Ascending aorta (tissue), 2 donors: ENCODE results near the gene CTSF. TPM values are rescaled to one million over a fixed set of nuclear protein-coding genes. Genes with fewer than 3 reads are reported as not detected.

Source experiments
- DNase-seq, 2 donors: peaks; one replicate each; pipeline ENCODE4 v3.0.0-alpha.2; 2019; ENCODE audit warnings: low spot score in 2 of 2
- H3K27ac ChIP-seq, 2 donors: fragments of 200-600 bp; sonication (generic); one replicate each; pipeline ENCODE4 v1.5.1; 2016 to 2017; ENCODE audit warnings: mild to moderate bottlenecking in 1 of 2
- H3K27me3 ChIP-seq: fragments of 200-600 bp; sonication (generic); one replicate; pipeline ENCODE4 v1.5.1; 2017
- H3K36me3 ChIP-seq, 2 donors: fragments of 200-600 bp; sonication (generic); one replicate each; pipeline ENCODE4 v1.5.1; 2016
- H3K4me1 ChIP-seq, 2 donors: fragments of 200-600 bp; sonication (generic); one replicate each; pipeline ENCODE4 v1.5.1; 2016 to 2017; ENCODE audit warnings: mild to moderate bottlenecking in 1 of 2
- H3K4me3 ChIP-seq, 2 donors: fragments of 200-600 bp; sonication (generic); one replicate each; pipeline ENCODE4 v1.5.1; 2016 to 2017; ENCODE audit warnings: mild to moderate bottlenecking in 1 of 2
- H3K9me3 ChIP-seq, 2 donors: fragments of 200-600 bp; sonication (generic); one replicate each; pipeline ENCODE4 v1.5.1; 2016
- CTCF ChIP-seq, 3 experiments: fragments of 200-600 bp in 2 of 3; fragments of 450-650 bp in 1 of 3; sonication (generic) in 2 of 3; IDR thresholded peaks; one replicate each; pipeline ENCODE4 v1.5.1; 2016 to 2019; ENCODE audit warnings: antibody characterized with exemption in 3 of 3, mild to moderate bottlenecking in 1 of 3, moderate library complexity in 1 of 3
- intact Hi-C: fragments of 100-400 bp; cut with DNase I; formaldehyde crosslinking; loops from one replicate; pipeline ENCODE4 v1.15.1; 2023
- total RNA-seq: library from RNA; depleted of rRNA; stranded (reverse); fragments of >200 nt; gene quantifications from one replicate; pipeline ENCODE4 v1.1.0, GENCODE V29; 2016

The CTSF gene
- total RNA-seq, 1 donor from 2014 or later = 98.8 TPM

- H3K27me3 ChIP-seq = no peaks in the 10 kb centered on the region
- peaks cover 0 to 5% of the 10 kb centered on the region in 2 donors for H3K36me3 ChIP-seq
- no peak for TF ChIP-seq CTCF (IDR thresholded peaks at IDR 0.05)
- no peak overlapping the region for H3K27ac ChIP-seq
- no peaks in the 10 kb centered on the region for H3K9me3 ChIP-seq
- no peak overlapping the region for H3K4me3 ChIP-seq
- intact Hi-C loops = no loop called here
- H3K4me1 ChIP-seq = peaks cover 0 to 5% of the 10 kb centered on the region in 2 donors
- DNase-seq = no peak
Measured at GRCh38 chr11:66562907-66563583, 5.4 kb downstream of the CTSF start.

DNA sequence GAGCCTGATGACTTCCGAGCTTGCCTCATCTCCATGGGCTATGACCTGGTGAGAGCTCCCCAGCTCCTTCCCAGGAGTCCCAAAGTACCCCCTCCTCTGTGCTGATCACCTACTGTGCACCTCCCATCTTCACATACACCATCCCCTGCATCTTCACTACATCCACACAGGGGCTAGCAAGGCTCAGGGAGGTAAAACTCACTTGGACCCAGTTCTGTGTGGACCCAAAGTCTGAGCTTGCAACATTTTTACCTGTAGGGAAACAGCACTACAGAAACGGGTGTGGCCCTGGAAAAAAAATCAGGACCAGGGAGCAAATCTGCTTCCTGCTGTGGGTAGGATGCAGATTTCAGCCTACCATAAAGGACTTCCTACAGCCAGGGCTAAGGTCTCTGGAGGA is 6.1 kb downstream of the CTSF start:
- Histone ChIP-seq H3K9me3 (no peaks in the 10 kb centered on the region), H3K4me3 (no peak overlapping the region), H3K27ac (no peak overlapping the region), H3K36me3 (peaks cover 0 to 5% of the 10 kb centered on the region in 2 donors), H3K4me1 (peaks cover 0 to 5% of the 10 kb centered on the region in 2 donors), H3K27me3 (no peaks in the 10 kb centered on the region)
- no peak for TF ChIP-seq CTCF (IDR thresholded peaks at IDR 0.05)
- intact Hi-C loops = no loop called here
- no peak for DNase-seq

GRCh38 chr11:66561975-66562248 is 6.5 kb downstream of the CTSF start:
- peaks cover 0 to 5% of the 10 kb centered on the region in 2 donors for H3K4me1 ChIP-seq
- no peak overlapping the region for H3K4me3 ChIP-seq
- no peak overlapping the region for H3K27ac ChIP-seq
- intact Hi-C loops = no loop called here
- peaks cover 0 to 5% of the 10 kb centered on the region in 2 donors for H3K36me3 ChIP-seq
- DNase-seq = no peak
- H3K27me3 ChIP-seq = no peaks in the 10 kb centered on the region
- TF ChIP-seq CTCF (IDR thresholded peaks at IDR 0.05) = no peak
- no peaks in the 10 kb centered on the region for H3K9me3 ChIP-seq

DNA sequence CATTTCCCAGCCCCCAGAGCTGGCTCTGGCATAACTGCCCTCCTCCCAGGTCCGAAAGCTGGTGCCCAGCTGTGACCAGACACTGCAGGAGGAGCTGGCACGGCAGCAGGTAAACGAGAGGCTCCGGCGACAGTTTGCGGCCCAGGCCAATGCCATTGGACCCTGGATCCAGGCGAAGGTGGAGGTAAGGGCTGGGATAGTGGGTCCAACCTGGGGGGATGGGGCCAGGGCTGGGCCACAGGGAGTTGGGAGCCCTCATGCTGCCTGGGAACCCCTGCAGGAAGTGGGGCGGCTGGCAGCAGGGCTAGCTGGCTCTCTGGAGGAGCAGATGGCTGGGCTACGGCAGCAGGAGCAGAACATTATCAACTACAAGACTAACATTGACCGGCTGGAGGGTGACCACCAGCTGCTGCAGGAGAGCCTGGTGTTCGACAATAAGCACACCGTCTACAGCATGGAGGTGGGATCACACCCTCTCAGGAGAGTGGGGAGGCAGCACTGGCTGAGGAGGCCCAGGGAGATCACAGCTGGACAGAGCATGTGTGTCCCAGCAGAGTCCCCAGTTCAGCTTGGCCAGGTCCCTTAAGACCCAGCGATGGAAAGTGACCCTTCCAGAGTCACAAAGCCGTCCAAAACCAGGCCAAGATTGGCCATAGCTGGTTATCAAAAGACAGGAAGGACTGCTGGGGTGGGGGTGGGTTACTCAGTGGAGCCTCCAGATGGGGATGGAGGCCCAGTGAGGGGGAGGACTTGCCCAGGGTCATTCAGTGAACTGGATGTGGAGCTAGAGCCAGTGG is 7.0 kb downstream of the CTSF start:
- intact Hi-C loops = no loop called here

More for the DNA sequence above, 7.0 kb downstream of the CTSF start:
- TF ChIP-seq CTCF (IDR thresholded peaks at IDR 0.05) = no peak
- peaks cover 0 to 5% of the 10 kb centered on the region in 2 donors for H3K4me1 ChIP-seq
- H3K27me3 ChIP-seq = no peaks in the 10 kb centered on the region
- peaks cover 0 to 5% of the 10 kb centered on the region in 2 donors for H3K36me3 ChIP-seq
- H3K27ac ChIP-seq = no peak overlapping the region
- no peak for DNase-seq
- H3K4me3 ChIP-seq = no peak overlapping the region
- no peaks in the 10 kb centered on the region for H3K9me3 ChIP-seq
